ENCODE results near the gene SYT1. TPM values are rescaled to one million over a fixed set of nuclear protein-coding genes. Genes with fewer than 3 reads are reported as not detected.

SYT1 gene
- total RNA-seq, 1 experiment from 2014 or later: 15.8 TPM

DNA sequence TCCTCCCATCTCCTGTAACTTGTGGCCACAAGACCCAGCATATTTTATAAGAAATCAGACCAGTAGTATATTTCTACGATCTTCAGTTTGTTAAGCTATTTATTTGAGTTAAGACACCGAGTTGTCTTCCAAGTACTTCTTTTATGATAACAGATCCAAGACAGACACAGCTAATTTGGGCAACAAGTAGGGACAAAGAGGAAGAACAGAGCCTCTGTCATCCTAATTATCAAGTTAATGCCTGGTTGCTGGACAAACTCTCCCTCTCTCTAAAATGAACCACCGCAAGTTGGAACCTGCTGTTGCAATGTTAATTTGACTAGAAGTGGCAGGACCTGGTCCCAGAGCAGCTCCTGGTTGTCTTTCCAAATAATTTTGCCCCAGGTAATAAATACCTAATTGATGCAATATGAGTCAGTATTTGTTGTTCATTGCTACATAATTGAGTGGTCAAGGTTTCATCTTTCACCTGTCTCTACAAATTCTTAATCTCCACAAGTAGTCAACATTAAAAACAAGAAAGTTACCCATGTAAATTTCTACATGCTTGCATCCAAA lies 502.5 kb downstream of the SYT1 start:
- Histone ChIP-seq H2AFZ (ENCODE audit: low read length) (no peak overlapping the region), H4K91ac (ENCODE audit: insufficient read length, low read depth, low read length) (no peak overlapping the region), H3K27me3 (ENCODE audit: insufficient read depth, low read length) (no peaks in the 10 kb centered on the region), H4K8ac (replicated peaks; ENCODE audit: insufficient read length, low read depth, low read length) (no peak overlapping the region), H2BK12ac (ENCODE audit: insufficient read length, low read depth, low read length) (no peak overlapping the region), H3K79me2 (ENCODE audit: insufficient read depth, low read length) (no peaks in the 10 kb centered on the region), H3K4me2 (ENCODE audit: insufficient read depth, insufficient read length, low read length) (no peak overlapping the region), H4K20me1 (ENCODE audit: control insufficient read depth, insufficient read depth, insufficient read length) (no peaks in the 10 kb centered on the region), H3T11ph (ENCODE audit: low read length) (no peak overlapping the region), H2BK20ac (ENCODE audit: low read depth, low read length, poor library complexity, severe bottlenecking) (no peak overlapping the region), H2BK120ac (ENCODE audit: low read depth, low read length, poor library complexity, severe bottlenecking) (no peak overlapping the region), H2BK15ac (ENCODE audit: low read depth, low read length) (no peak overlapping the region), H3K9ac (ENCODE audit: extremely low read depth, insufficient read length, low read length) (no peak overlapping the region), H3K14ac (ENCODE audit: insufficient read depth, low read length) (no peak overlapping the region), H3K23me2 (ENCODE audit: insufficient read length, low read depth, low read length, poor library complexity, severe bottlenecking) (no peaks in the 10 kb centered on the region), H3K56ac (ENCODE audit: insufficient read length, low read depth, low read length) (no peak overlapping the region), H4K5ac (ENCODE audit: insufficient read length, low read depth, low read length) (no peak overlapping the region), H3K27ac (ENCODE audit: insufficient read length, low read depth, low read length) (no peak overlapping the region), H3K79me1 (ENCODE audit: insufficient read depth, low read depth, low read length, poor library complexity, severe bottlenecking) (no peaks in the 10 kb centered on the region), H3K4ac (ENCODE audit: low read depth, low read length) (no peak overlapping the region), H3K23ac (ENCODE audit: insufficient read length, low read depth, low read length) (no peak overlapping the region), H3K18ac (ENCODE audit: insufficient read length, low read depth, low read length) (no peak overlapping the region), H2BK5ac (ENCODE audit: insufficient read length, low read length) (no peak overlapping the region), H3K9me3 (ENCODE audit: control insufficient read depth, low read depth, low read length) (no peaks in the 10 kb centered on the region), H2AK5ac (ENCODE audit: insufficient read length, low read length) (no peak overlapping the region), H3K4me1 (ENCODE audit: insufficient read depth, low read length) (no peaks in the 10 kb centered on the region; the same call in 1 of the 2 replicates)
- Mint-ChIP-seq H3K4me3 (no peak overlapping the region), H3K9me3 (peaks cover 0 to 3% of the 10 kb centered on the region in 2 experiments; a peak in 2 of 5 replicates), H3K27me3 (ENCODE audit: low read depth) (no peaks in the 10 kb centered on the region), H3K27ac (peak overlapping the region in 1 of 3 experiments; percentile 8; a peak in 2 of 7 replicates), H3K36me3 (ENCODE audit: insufficient read depth in 1 of 3, low read depth in 3 of 3) (peaks cover 0 to 6% (median 3%) of the 10 kb centered on the region in 3 experiments; a peak in 3 of 7 replicates), H3K4me1 (peaks cover 27 to 30% of the 10 kb centered on the region in 2 experiments)
- TF ChIP-seq, protein P1, sequence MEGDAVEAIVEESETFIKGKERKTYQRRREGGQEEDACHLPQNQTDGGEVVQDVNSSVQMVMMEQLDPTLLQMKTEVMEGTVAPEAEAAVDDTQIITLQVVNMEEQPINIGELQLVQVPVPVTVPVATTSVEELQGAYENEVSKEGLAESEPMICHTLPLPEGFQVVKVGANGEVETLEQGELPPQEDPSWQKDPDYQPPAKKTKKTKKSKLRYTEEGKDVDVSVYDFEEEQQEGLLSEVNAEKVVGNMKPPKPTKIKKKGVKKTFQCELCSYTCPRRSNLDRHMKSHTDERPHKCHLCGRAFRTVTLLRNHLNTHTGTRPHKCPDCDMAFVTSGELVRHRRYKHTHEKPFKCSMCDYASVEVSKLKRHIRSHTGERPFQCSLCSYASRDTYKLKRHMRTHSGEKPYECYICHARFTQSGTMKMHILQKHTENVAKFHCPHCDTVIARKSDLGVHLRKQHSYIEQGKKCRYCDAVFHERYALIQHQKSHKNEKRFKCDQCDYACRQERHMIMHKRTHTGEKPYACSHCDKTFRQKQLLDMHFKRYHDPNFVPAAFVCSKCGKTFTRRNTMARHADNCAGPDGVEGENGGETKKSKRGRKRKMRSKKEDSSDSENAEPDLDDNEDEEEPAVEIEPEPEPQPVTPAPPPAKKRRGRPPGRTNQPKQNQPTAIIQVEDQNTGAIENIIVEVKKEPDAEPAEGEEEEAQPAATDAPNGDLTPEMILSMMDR (conservative IDR thresholded peaks at IDR 0.05): no peak
- no CpG with 5 or more reads among the region's 3 CpGs for WGBS (ENCODE audit: extremely low coverage, insufficient read length, low lambda C conversion rate)
- DNase-seq: no peak

All from H9 (cell line).